GM12875 (cell line): Measurements from ENCODE around the gene PDHB.

Experiments
- H3K4me3 ChIP-seq: one replicate; pipeline ENCODE4 v1.5.1; 2011; ENCODE audit warnings: low read depth, low read length, control low read depth
- CTCF ChIP-seq: IDR thresholded peaks from 2 replicates; pipeline ENCODE4 v1.5.1; 2011; ENCODE audit warnings: low read depth, mild to moderate bottlenecking, control low read depth, inconsistent platforms, low read length, moderate library complexity, borderline replicate concordance; ENCODE audit not compliant: insufficient read depth

PDHB gene

GRCh38 chr3:58403513-58404109 lies 30.0 kb downstream of the PDHB start:
- TF ChIP-seq CTCF = no peak
- H3K4me3 ChIP-seq = no peak overlapping the region

GRCh38 chr3:58398669-58399333 lies 34.8 kb downstream of the PDHB start:
- H3K4me3 ChIP-seq = no peak overlapping the region
- no peak for TF ChIP-seq CTCF

- TF ChIP-seq CTCF = no peak
Measured at GRCh38 chr3:58394339-58394738, 39.3 kb downstream of the PDHB start.

GRCh38 chr3:58392181-58392580 lies 41.5 kb downstream of the PDHB start:
- TF ChIP-seq CTCF = no peak
- H3K4me3 ChIP-seq = no peak overlapping the region

More at GRCh38 chr3:58394339-58394738, 39.3 kb downstream of the PDHB start:
- no peak overlapping the region for H3K4me3 ChIP-seq

GRCh38 chr3:58391156-58391865 lies 42.3 kb downstream of the PDHB start:
- H3K4me3 ChIP-seq = no peak overlapping the region
- TF ChIP-seq CTCF = no peak

- no peak for TF ChIP-seq CTCF
- H3K4me3 ChIP-seq = no peak overlapping the region
Measured at GRCh38 chr3:58388550-58389091, 45.0 kb downstream of the PDHB start.
